Endothelial cell of hepatic sinusoid (primary cell): ENCODE measurements around the gene NCAPH2.

Source experiments
- in situ Hi-C: cut with HindIII; loops from 2 replicates; pipeline ENCODE4 v1.10.0; 2017; ENCODE audit warnings: low sequenced_read_pairs

Gene NCAPH2

DNA sequence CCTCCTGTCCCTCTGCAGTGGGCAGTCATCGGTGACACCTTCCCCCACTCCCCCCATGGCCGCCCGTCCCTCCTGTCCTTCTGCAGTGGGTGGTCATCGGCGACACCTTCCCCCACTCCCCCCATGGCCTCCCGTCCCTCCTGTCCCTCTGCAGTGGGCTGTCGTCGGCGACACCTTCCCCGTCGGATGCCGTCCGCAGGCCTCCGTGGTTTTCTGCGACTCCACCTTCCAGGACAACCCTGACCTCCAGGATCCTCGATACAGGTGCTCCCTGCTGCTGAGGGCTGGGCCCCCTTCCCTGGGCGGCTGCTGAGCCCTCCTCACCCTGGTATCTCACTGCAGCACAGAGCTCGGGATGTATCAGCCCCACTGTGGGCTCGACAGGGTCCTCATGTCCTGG lies 19.1 kb upstream of the NCAPH2 start:
- in situ Hi-C loops, result loop anchor here (5.0 kb wide), 2 partner anchors 37 to 137 kb away; no protein-coding TSS in a partner anchor

DNA sequence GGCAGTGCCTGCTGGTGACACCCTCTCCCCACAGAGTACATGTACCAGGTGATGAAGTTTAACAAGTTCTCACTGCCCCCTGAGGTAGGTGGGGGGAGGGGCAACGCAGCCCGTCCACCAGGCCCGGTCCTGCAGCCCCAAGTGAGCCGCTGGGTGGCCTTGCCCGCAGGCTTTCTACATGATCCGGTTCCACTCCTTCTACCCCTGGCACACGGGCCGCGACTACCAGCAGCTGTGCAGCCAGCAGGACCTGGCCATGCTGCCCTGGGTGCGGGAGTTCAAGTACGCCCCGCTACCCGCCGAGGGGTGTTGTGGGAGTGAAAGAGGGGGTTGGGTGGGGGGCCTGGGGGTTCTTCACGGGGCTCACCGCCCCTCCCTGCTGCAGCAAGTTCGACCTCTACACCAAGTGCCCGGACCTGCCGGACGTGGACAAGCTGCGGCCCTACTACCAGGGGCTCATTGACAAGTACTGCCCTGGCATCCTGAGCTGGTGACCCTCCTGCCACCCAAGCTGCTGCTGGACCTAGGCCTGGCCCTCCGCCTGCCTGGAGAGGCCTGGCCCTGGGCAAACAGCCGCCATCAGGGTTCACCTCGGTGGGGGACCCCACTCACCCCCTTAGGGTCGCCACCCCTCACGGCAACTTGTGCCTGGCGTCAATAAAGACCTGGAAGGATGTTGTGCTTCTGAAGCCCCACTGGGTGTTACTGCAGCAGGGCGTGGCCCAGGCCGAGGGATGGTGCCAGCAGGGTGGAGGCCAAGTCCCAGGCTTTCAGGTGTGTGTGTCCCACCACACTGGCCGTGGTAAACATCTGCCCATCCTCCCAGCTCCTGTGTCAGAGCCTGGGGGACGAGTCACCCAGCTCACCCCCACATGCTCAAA lies 18.4 kb upstream of the NCAPH2 start:
- in situ Hi-C loops, result loop anchor here (5.0 kb wide), 2 partner anchors 37 to 137 kb away; no protein-coding TSS in a partner anchor

DNA sequence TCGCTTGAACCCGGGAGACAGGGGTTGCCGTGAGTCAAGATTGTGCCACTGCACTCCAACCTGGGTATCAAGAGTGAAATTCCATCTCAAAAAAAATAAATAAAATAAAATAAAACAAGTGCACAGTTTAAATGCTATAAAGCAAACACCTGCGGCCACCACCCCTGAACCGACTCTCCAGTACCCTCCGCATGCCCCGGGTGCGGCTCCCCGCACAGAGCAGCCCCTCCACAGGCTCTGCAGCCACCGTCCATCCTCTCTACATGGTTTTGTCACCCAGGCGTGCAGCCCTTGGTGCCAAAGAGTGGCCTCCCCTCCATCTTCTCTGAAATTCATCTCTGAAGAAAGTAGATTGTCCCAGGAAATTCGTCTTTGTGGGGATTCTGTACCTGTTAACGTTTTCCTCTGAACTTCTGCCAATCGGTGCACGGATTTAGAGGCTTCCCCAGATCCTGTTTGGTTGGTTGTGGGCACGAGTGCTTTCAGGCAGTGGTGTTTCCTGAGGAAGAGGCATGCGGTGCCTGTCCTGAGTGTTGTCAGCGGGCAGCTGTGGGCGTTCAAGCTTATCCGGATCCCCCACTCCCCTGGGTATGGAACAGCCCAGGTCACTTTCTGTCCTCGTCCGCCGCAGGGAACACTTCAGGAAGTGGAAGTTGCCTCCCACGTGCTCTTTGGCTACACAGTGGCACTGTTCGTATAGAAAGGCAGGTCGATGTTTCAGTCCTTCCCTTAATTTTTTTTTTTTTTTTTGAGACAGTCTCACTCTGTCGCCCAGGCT lies 17.3 kb upstream of the NCAPH2 start:
- in situ Hi-C loops, result no loop called here

DNA sequence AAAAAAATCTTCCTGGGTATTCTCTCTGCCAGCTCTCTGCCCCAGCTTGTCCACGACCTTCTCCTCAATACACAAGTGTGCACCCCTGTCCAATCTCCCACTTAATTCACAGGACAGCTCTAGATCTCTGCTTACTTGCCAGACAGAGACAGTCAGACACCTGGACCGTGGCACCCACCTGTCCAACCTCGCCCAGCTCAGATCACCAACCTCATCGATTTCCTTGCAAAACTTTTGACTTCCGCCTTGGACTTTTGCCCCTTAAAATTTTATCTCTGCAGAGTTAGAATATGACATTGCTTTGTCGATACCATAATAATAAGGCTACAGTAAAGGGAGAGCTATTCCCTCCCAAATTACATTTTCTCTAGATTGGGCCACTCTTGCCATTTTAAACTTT lies 10.9 kb upstream of the NCAPH2 start:
- in situ Hi-C loops, result loop anchor here (5.0 kb wide), 1 partner anchor 80 kb away; the partner anchor contains the start of gene CPT1B

DNA sequence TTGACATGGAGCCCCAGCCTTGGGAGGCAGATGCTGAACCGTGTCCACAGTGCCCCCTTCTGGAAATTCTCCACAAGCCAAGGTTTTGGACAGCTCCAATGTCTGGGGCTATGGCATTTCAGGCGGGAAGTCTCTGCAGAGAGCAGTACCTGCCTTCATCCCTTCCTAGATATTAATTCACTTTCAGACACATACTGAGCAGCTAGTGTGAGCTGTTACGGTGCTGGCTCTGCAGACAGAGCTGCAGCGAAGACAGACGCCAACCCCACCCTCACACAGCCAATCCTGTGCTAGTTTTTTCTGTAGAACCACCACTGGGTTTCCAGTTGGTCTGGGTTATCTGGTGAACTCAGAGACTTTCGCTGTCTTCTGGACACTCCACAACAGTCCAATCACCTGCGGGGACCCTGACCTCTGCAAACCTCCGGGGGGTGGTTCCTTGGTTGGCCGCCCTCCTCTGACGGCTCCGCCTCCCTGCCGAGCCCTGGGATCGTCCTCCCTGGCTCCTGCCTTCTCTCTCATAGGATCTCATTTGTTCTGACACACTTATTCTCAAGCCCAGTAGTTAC lies 9.6 kb upstream of the NCAPH2 start:
- in situ Hi-C loops, result loop anchor here (5.0 kb wide), 1 partner anchor 79 kb away; the partner anchor contains the start of gene CPT1B

DNA sequence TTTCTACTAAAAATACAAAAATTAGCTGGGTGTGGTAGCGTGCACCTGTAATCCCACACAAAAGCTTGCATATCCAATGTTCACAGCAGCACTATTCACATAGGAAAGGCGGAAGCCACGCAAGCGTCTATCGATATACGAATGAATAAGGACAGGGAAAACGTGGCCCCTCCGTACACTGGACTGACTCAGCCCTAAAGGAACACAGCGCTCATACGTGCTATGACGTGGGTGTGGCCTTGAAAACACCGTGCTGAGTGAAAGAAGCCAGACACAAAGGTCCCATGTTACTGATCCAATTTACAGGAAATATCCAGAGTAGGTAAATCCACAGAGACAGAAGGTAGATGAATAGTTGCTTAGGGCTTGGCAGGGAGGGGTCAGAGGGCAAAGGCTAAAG lies 7.6 kb upstream of the NCAPH2 start:
- in situ Hi-C loops, result no loop called here

DNA sequence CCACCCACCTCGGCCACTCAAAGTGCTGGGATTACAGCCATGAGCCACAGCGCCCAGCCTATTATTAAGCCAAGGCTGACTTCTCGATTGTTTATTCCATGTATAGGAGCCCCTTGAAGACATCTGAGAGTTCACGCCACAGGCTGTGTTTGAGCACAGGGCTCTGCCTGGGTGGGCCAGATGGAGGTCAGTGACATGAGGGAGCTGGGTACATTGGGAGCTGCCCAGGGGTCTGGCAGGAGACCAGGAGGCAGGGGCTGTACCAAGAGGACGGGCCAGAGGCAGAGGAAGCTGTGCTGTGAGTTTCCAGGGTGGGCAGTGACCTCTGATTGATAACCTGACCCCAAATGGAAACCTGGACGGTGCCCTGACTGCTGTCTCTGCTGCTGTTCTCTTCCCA lies 5.9 kb upstream of the NCAPH2 start:
- in situ Hi-C loops, result no loop called here

DNA sequence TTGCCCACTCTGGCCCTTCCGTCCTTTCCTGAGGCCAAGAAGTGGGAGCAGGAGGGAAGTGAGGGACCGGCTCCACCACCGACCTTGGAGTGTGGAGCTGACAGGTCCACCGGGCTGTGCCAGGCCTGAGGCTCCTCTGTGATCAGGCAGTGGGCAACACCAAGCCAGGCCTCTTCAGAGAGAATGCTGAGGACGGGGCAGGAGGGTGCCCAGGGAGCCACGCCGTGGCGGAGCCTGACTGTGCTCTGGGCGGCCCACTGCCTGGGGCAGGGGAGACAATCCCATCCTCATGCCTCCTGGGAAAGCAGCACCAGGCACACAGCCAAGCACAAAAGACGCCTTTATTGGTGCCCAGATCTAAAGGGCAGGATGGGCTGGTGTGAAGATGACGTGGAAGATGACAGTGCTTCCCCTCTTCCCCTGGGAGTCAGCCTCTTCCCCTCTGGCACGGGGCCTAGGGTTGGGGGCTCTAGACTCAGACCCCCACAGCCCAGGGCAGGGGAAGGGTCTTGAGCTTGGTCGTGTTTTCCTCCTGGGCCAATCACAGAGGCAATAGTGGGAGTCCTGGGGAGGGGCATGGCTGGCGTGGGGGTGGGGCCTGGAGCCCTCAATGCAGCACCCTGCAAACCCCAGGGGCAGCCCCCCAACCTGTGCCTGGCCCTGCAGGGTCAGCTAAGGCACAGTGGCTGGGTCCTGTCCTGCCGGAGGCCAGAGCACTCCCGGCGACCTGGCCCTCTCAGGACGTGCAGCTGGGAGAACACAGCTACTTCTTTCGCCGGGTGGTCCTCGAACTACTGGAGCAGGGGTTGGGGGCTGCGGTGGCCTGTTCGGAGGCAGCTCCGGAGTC lies 5.2 kb upstream of the NCAPH2 start:
- in situ Hi-C loops, result no loop called here

DNA sequence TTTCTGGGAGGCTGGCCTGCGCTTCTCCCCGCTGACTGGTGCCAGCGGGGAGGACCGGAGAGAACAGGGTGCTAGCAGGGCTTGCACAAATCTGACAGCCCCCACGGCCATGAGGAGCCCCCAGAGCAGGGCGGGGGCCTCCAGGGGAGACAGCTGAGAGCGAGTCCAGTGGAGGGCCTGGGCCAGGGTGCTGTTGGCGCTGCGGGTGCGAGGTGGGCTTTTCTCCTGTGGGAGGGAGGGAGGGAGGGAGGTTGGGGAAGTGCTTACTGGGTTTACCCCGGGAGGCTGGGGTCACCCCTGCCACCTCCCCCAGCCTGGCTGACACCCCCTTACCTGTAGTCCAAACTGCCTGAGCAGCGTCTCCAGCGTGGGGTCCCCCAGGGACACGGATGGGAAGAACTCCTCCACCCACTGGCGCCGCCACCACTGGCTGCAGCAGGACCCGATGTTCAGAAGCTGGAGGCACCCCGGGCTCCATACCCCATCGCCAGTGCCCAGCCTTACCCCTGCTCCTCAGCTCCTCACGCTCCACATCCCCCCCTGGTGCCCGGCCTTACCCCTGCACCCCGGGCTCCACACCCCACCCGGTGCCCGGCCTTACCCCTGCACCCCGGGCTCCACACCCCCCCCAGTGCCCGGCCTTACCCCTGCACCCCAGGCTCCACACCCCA lies 4.4 kb upstream of the NCAPH2 start:
- in situ Hi-C loops, result no loop called here

DNA sequence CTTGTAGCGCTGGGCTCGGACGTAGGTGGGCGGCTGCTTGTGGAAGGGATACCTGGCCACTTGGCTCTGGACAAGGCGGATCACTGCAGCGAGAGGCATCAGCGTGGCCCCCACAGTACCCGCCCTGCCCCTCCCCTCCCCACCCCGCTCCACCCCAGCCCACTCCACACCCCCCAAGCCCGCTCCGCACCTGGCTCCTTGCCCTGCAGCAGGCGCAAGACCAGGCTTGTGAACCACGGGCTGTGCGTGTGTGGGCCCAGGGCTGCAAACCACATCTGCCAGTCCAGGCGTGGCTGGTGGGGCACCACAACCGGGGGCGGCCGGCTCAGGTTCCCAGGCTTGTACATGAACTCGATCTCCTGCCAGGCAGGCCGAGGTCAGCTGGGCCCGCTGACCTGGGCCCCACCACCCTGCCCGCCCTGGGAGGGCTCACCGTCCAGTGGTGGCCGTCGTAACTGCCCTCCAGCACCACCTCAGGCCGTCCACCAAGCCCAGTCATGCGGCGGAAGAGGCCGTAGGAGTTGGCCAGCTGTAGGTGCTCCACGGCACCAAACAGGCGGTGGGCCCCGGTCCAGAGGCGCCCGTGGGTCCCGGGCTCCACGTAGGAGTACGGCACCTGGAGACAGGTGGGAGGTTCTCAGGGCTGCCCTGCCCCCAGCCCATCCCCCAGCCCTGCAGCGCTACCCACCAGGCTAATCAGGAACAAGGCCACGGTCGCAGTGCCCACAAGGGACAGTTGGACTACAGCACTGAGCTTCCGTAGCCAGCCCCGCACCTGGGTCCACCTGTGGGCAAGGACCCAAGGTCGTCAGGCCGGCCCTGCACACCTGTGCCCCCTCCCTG lies 3.4 kb upstream of the NCAPH2 start:
- in situ Hi-C loops, result no loop called here

DNA sequence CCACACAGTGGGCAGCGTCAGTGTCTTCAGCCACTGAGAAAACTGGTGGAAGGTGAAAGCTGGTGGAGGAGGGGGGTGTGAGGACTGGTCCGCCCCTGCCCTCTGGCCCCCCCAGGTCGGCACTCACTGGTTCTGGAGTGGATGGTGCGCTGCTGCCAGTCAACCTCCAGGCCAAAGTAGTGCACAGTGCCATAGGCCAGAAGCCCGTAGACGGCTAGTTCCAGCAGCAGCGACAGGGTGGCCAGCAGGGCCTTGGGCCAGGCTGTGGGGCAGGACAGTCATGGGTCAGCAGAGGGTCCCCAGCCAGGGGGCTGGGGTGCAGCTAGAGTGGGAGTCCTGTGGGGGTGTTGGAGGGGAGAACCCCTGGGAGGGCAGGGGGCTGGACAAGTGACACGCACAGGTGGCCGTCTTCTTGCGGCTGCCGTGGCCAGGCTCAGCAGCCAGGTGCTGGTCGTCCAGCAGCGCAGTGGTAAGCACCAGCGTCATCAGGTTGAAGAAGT lies 2.7 kb upstream of the NCAPH2 start:
- in situ Hi-C loops, result no loop called here

DNA sequence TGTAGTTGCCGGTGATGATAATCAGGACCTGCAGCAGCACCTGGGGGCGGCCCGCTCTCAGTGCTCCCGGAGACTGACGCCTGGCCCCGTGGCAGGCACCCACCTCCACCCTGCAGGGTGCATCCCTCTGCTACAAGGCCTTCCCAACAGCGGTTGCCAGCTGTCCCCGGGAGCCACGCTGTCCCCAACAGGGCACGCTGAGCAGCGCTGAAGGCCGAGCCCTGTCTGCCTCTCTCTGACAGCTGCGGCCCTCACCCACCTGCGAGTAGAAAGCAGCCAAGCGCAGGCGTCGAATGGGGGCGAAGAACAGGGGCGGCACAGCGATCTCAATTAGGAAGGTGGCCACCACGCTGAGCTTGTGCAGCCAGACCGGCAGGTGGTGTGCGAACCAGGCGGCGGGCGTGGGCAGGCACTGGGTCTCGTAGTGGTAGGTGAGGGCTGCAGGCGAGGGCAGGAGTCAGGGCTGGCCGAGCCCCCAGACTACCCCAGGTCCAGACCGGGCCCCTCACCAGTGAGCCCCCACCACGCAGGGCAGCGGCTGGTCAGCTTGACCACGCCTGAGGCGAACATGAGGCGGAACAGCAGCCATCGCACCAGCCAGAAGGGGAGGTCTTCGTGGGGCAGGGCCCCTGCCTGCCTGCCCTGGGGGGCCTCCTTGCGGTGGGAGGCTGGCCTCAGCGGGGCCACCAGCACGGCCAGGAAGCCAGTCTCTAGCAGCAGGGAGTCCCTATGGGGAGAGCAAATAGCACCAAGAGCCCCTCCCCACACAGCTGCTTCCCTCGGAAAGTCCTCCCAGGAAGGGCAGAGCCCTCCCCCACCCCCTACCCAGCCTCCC lies 2.0 kb upstream of the NCAPH2 start:
- in situ Hi-C loops, result no loop called here

DNA sequence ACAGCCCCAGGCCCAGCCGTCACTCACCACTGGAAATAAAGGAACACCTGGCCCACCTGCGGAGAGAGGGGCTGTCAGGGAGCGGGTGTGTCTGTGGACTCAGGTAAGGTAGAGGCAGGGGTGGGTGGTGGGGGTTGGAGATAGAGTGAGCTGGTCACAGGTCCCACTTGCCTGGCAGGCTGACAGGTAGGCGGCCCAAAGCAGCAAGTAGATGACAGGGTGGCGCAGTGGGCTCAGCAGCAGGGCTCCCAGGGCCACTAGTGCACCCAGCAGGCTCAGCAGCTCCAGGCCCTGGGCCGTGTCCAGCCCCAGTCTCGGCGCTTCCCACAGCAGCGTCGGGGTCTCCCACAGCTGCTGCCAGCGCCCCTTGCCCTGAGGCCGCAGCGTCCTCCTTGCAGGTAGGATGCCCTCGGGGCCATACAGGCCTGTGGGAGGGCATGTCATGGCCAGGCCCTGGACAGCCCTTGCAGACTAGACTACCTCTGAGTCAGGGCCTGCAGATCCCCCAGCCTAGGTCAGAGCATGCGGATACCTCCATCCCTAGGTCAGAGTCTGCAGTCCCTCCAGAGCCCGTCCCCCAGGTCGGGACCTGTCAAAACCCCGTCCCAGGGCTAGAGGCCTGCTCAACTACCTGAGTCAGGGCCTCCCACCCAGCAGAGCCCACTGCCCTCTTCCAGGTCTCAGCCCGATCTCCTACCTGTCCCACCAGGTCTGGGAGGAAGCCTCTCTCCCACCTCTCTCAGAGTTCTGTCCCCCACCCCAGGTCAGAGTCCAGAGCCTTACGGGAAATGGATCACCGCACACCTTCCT lies 1.2 kb upstream of the NCAPH2 start:
- in situ Hi-C loops, result no loop called here

DNA sequence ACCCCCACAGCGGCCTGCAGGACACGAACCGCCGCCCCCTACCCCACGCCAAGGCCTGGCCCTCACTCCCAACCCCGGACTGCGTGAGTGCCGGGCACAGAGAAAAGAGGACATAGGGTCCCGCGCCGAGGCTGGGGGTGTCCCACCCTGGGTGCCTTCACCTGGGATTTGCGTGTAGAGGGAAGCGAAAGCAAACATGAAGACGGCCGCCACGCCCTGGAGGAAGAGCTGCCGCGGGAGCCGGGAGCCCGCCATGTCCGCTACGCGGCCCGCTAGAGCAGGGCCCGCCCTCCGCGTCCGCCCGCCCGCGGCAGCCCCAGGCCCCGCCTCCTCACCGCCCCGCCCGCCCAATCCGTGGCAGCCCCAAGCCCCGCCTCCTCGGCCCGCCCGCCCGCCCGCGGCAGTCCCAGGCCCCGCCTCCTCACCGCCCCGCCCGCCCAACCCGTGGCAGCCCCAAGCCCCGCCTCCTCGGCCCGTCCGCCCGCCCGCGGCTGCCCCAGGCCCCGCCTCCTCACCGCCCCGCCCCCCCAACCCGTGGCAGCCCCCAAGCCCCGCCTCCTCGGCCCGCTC lies 518 bp upstream of the NCAPH2 start, which contains the start of gene LMF2:
LMF2 (minus strand) TSS at position 282 of the 570 bp plus-strand sequence; CDS start at position 255, 27 bp downstream.
- in situ Hi-C loops, result no loop called here

DNA sequence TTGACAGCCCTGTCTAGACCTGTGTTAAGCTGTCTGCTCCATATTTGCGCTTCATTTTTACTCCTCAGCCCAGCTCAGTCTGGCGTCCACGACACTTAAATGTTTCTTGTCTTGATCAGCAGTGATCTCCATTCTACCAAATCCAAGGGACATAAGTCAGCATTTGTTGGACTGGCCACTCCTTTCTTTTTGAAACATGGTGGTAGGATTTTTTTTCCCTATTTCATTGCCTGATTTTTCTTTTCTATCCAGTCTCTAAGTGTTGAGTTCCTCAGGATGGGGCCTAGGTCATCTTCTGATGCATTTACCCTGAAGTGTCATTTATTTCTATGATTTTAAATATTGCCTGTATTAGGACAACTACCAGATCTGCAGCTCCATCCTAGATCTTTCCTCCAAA lies 873 bp downstream of the NCAPH2 start:
- in situ Hi-C loops, result no loop called here

DNA sequence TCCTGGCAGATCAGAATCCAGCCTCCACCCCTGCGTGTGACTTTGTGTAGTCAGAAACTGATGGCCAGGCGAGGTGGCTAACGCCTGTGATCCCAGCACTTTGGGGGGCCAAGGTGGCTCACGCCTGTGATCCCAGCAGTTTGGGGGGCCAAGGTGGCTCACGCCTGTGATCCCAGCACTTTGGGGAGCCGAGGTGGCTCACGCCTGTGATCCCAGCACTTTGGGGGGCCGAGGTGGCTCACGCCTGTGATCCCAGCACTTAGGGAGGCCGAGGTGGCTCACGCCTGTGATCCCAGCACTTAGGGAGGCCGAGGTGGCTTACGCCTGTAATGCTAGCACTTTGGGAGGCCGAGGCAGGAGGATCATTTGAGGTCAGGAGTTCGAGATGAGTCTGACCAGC lies 5.2 kb downstream of the NCAPH2 start:
- in situ Hi-C loops, result no loop called here

DNA sequence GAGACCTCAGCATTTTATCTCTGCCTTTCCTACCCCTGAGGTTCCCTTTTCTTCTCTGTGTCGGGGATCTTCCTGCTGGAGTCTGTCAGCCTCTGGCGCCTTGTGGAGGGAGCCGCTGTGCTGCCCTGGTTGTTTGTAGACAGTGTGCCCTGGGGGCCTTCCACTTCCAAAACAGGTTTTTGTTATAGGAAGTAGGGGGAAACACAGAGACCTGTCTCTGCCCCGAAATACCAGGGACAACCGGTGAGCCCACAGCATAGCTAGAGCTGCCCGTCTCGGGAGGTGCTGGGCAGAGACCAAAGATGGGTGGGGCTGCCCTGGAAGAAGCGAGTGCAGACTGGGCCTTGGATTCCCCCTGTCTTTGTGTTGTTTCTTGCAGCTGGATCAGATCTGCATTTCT lies 8.0 kb downstream of the NCAPH2 start:
- in situ Hi-C loops, result no loop called here
